ENCODE measurements around the gene A2ML1. TPM values are rescaled to one million over a fixed set of nuclear protein-coding genes. Genes with fewer than 3 reads are reported as not detected.

The A2ML1 gene
- total and polyA plus RNA-seq, 2 of the 4 experiments (the other 2 are of a cell fraction) = not detected

- POLR2A ChIA-PET (ENCODE audit: unreplicated experiment) = no interaction called here
- H2BK120ac ChIP-seq (ENCODE audit: low read depth, low read length) = no peak overlapping the region
- H4K5ac ChIP-seq (ENCODE audit: low read depth, low read length) = no peak overlapping the region
- no peak overlapping the region for H3K4me2 ChIP-seq (ENCODE audit: low read depth, low read length)
- H3K23ac ChIP-seq (ENCODE audit: low read depth, low read length) = no peak overlapping the region
- no peak overlapping the region for H4K8ac ChIP-seq (ENCODE audit: low read depth in 2 of 2, low read length in 2 of 2)
- no peak for TF ChIP-seq CEBPB (IDR thresholded peaks at IDR 0.05; ENCODE audit: low read depth, low read length)
- no peak for TF ChIP-seq MXI1 (IDR thresholded peaks at IDR 0.05; ENCODE audit: borderline replicate concordance, low read depth, low read length)
- TF ChIP-seq CHD1 (IDR thresholded peaks at IDR 0.05; ENCODE audit: low read depth, low read length) = no peak
- no peak for TF ChIP-seq BHLHE40 (IDR thresholded peaks at IDR 0.05; ENCODE audit: low read depth, low read length)
- no peak for TF ChIP-seq MAZ (IDR thresholded peaks at IDR 0.05; ENCODE audit: borderline replicate concordance, low read depth, low read length)
- TF ChIP-seq RCOR1 (IDR thresholded peaks at IDR 0.05; ENCODE audit: insufficient replicate concordance, low read length) = no peak
- TF ChIP-seq POLR2A (IDR thresholded peaks at IDR 0.05; ENCODE audit: low read depth, low read length) = no peak
- no TSS peak for BruUV-seq (replicated peaks)
- DNase-seq = no peak
- no peak overlapping the region for H3K56ac ChIP-seq (ENCODE audit: extremely low read depth, insufficient read depth, low read length)
- H3K14ac ChIP-seq (replicated peaks; ENCODE audit: low read depth, low read length) = no peak overlapping the region
- H3K36me3 ChIP-seq (ENCODE audit: control insufficient read depth, insufficient read depth, low read length) = no peaks in the 10 kb centered on the region
- CTCF ChIA-PET = no interaction called here
- in situ Hi-C loops (cut with MboI; ENCODE audit: low sequenced_read_pairs) = no loop called here
- no peak overlapping the region for H3K9ac ChIP-seq (ENCODE audit: low read depth, low read length)
- no peaks in the 10 kb centered on the region for H3K27me3 ChIP-seq (ENCODE audit: control insufficient read depth, insufficient read depth, low read length)
- H3K79me1 ChIP-seq (ENCODE audit: low read depth in 1 of 2, low read length in 2 of 2) = no peaks in the 10 kb centered on the region
- WGBS, 2 experiments (ENCODE audit: extremely low coverage in 2 of 2, insufficient read length in 1 of 2) = no CpG with 5 or more reads among the region's 1 CpG
- no peak overlapping the region for H3K4ac ChIP-seq (ENCODE audit: low read depth, low read length)
- intact Hi-C loops (cut with micrococcal nuclease) = no loop called here
- no peak overlapping the region for H2BK5ac ChIP-seq (ENCODE audit: low read depth, low read length, poor library complexity, severe bottlenecking)
- no peaks in the 10 kb centered on the region for H3K9me1 ChIP-seq (ENCODE audit: insufficient read depth, low read length)
- no peak overlapping the region for H3K4me3 ChIP-seq (ENCODE audit: insufficient read depth, low read depth, low read length)
- H4K91ac ChIP-seq (ENCODE audit: insufficient read depth, low read depth, low read length) = no peak overlapping the region
- H2AFZ ChIP-seq (replicated peaks; ENCODE audit: low read length, poor library complexity) = no peak overlapping the region
- no peaks in the 10 kb centered on the region for H4K20me1 ChIP-seq (ENCODE audit: insufficient read depth, low read length)
- no peak overlapping the region for H2AK9ac ChIP-seq (replicated peaks; ENCODE audit: low read depth, low read length, poor library complexity)
- no peak for ATAC-seq (ENCODE audit: low read depth)
- H2AK5ac ChIP-seq (ENCODE audit: low read depth, low read length) = no peak overlapping the region
- dilution Hi-C loops (cut with HindIII; ENCODE audit: low sequenced_read_pairs, unreplicated experiment) = no loop called here
- H3K27ac ChIP-seq (ENCODE audit: insufficient read depth, low read length) = no peak overlapping the region
- no peaks in the 10 kb centered on the region for H3K4me1 ChIP-seq (ENCODE audit: control insufficient read depth, insufficient read depth, low read length)
- no peaks in the 10 kb centered on the region for H3K9me3 ChIP-seq (ENCODE audit: control insufficient read depth, insufficient read depth, low read length)
- no peak overlapping the region for H3K18ac ChIP-seq (ENCODE audit: low read depth, low read length)
- H2BK15ac ChIP-seq (ENCODE audit: low read depth, low read length) = no peak overlapping the region
- no peak overlapping the region for H2BK20ac ChIP-seq (ENCODE audit: low read depth, low read length)
Observed at GRCh38 chr12:8834230-8834629, 11.8 kb downstream of the A2ML1 start.
